HCT116 (cell line): ENCODE data around the gene CFAP221. TPM values are rescaled to one million over a fixed set of nuclear protein-coding genes. Genes with fewer than 3 reads are reported as not detected.

Experiments used
- ATAC-seq: fragments of 200-7000 bp; cut with Tn5 transposase; 2 replicates; pipeline ENCODE4 v1.9.1; 2020; ENCODE audit warnings: mild to moderate bottlenecking, moderate library complexity
- BruUV-seq: library from RNA; stranded (reverse); fragments of 400-500 nt; replicated peaks from 2 replicates; lab custom pipeline; 2021; lab: Mats Ljungman, UMichigan
- CTCF ChIA-PET: fragments of 300-600 bp; sonication (Branson Sonifier 250); formaldehyde crosslinking; loops from one replicate; lab custom pipeline; 2021; ENCODE audit warnings: antibody characterized with exemption; lab: Charles Lee
- POLR2A ChIA-PET: fragments of 300-600, 350-600 bp; sonication (Branson Sonifier 250); formaldehyde crosslinking; loops from one replicate; lab custom pipeline; 2021; ENCODE audit warnings: antibody characterized with exemption; lab: Charles Lee
- RAD21 ChIA-PET, 2 experiments: fragments of 300-600 bp; sonication (Branson Sonifier 250); formaldehyde crosslinking; loops; one replicate each; lab custom pipeline; 2023; ENCODE audit warnings: low total read pairs in 2 of 2; ENCODE audit not compliant: uncharacterized antibody in 2 of 2, unreplicated experiment in 2 of 2, low non-redundant PET in 1 of 2; lab: Charles Lee
- DNase-seq: peaks from one replicate; pipeline ENCODE4 v3.0.0-alpha.2; 2010; ENCODE audit warnings: low read depth, low spot score
- H2AFZ ChIP-seq: fragments of 200-600 bp; shearing (Covaris generic), sonication (generic); 2 replicates; pipeline ENCODE4 v1.6.1; 2017; ENCODE audit warnings: low read depth, mixed run types, mixed read lengths, antibody characterized with exemption, low read length; ENCODE audit not compliant: poor library complexity, severe bottlenecking
- H3K27ac ChIP-seq: 2 replicates; pipeline ENCODE4 v1.5.1; 2012; ENCODE audit warnings: low read depth, low read length
- H3K27me3 ChIP-seq: fragments of 200-600 bp; sonication (generic); 2 replicates; pipeline ENCODE4 v1.6.1; 2016; ENCODE audit warnings: mixed run types, low read length, mixed read lengths; ENCODE audit not compliant: insufficient read depth
- H3K36me3 ChIP-seq, 2 experiments: fragments of 200-500 bp in 1 of 2; fragments of 200-600 bp in 1 of 2; sonication (Bioruptor generic) in 1 of 2; sonication (generic) in 1 of 2; 2 replicates each; pipeline versions ENCODE4 v1.5.1 to v1.6.1; 2014 to 2016; ENCODE audit warnings: low read length in 2 of 2, inconsistent platforms in 1 of 2, mixed read lengths in 1 of 2, mixed run types in 1 of 2; ENCODE audit not compliant: insufficient read depth in 2 of 2, control insufficient read depth in 1 of 2
- H3K4me1 ChIP-seq, 2 experiments: fragments of 200-600 bp in 1 of 2; sonication (generic) in 1 of 2; 2 replicates each; pipeline versions ENCODE4 v1.5.1 to v1.6.1; 2012 to 2017; ENCODE audit warnings: low read length in 2 of 2, inconsistent platforms in 1 of 2, mild to moderate bottlenecking in 1 of 2, mixed read lengths in 1 of 2, mixed run types in 1 of 2, moderate library complexity in 1 of 2; ENCODE audit not compliant: insufficient read depth in 2 of 2, control insufficient read depth in 1 of 2
- H3K4me2 ChIP-seq: fragments of 200-600 bp; sonication (generic); 2 replicates; pipeline ENCODE4 v1.6.1; 2017; ENCODE audit warnings: mixed run types, low read length, mixed read lengths
- H3K4me3 ChIP-seq, 2 experiments: fragments of 200-600 bp in 1 of 2; sonication (generic) in 1 of 2; replicated peaks in 1 of 2; 2 replicates each; pipeline ENCODE4 v1.5.1; 2011 to 2016; ENCODE audit warnings: low read length in 2 of 2, control low read depth in 1 of 2, low read depth in 1 of 2, mild to moderate bottlenecking in 1 of 2, mixed read lengths in 1 of 2, mixed run types in 1 of 2
- H3K79me2 ChIP-seq: fragments of 200-600 bp; sonication (generic); 2 replicates; pipeline ENCODE4 v1.6.1; 2017; ENCODE audit warnings: mild to moderate bottlenecking, mixed run types, low read length, moderate library complexity, mixed read lengths; ENCODE audit not compliant: insufficient read depth
- H3K9ac ChIP-seq: fragments of 200-600 bp; sonication (generic); 2 replicates; pipeline ENCODE4 v1.6.1; 2016; ENCODE audit warnings: low read length, mixed read lengths
- H3K9me2 ChIP-seq: fragments of 200-600 bp; sonication (generic), shearing (Covaris generic); 2 replicates; pipeline ENCODE4 v1.6.1; 2017; ENCODE audit warnings: mixed run types, mild to moderate bottlenecking, moderate library complexity; ENCODE audit not compliant: insufficient read depth
- H3K9me3 ChIP-seq, 2 experiments: fragments of 200-500 bp in 1 of 2; fragments of 200-600 bp in 1 of 2; sonication (Bioruptor generic) in 1 of 2; sonication (generic) in 1 of 2; 2 replicates each; pipeline ENCODE4 v1.6.1; 2014 to 2017; ENCODE audit warnings: low read length in 2 of 2, mixed read lengths in 2 of 2, inconsistent platforms in 1 of 2, low read depth in 1 of 2, mild to moderate bottlenecking in 1 of 2, mixed run types in 1 of 2, moderate library complexity in 1 of 2; ENCODE audit not compliant: control insufficient read depth in 1 of 2, insufficient read depth in 1 of 2
- H4K20me1 ChIP-seq: fragments of 200-600 bp; sonication (generic), shearing (Covaris generic); 2 replicates; pipeline ENCODE4 v1.6.1; 2017; ENCODE audit warnings: mixed run types, mild to moderate bottlenecking, moderate library complexity; ENCODE audit not compliant: insufficient read depth
- CBX3 ChIP-seq: IDR thresholded peaks from 2 replicates; pipeline ENCODE4 v1.6.1; 2012; ENCODE audit warnings: low read depth
- CEBPB ChIP-seq: IDR thresholded peaks from 2 replicates; pipeline ENCODE4 v1.6.1; 2012; ENCODE audit warnings: low read depth
- EGR1 ChIP-seq: IDR thresholded peaks from 2 replicates; pipeline ENCODE4 v1.6.1; 2012; ENCODE audit warnings: low read depth
- EZH2 ChIP-seq: fragments of 200-600 bp; sonication (generic); IDR thresholded peaks from 2 replicates; pipeline ENCODE4 v1.6.1; 2017; ENCODE audit warnings: antibody characterized with exemption, mixed run types
- EZH2phosphoT487 ChIP-seq: fragments of 200-600 bp; IDR thresholded peaks from 2 replicates; pipeline ENCODE4 v1.6.1; 2018; ENCODE audit warnings: antibody characterized with exemption, borderline replicate concordance
- FOSL1 ChIP-seq: IDR thresholded peaks from 2 replicates; pipeline ENCODE4 v1.6.1; 2012; ENCODE audit warnings: low read depth
- JUND ChIP-seq: IDR thresholded peaks from 2 replicates; pipeline ENCODE4 v1.6.1; 2012
- POLR2A ChIP-seq: IDR thresholded peaks from 2 replicates; pipeline ENCODE4 v1.7.0; 2011; ENCODE audit warnings: borderline replicate concordance; ENCODE audit not compliant: insufficient read depth, insufficient read length; ENCODE audit errors: extremely low read depth
- RAD21 ChIP-seq: IDR thresholded peaks from 2 replicates; pipeline ENCODE4 v1.6.1; 2012; ENCODE audit warnings: low read depth, mild to moderate bottlenecking
- YY1 ChIP-seq: IDR thresholded peaks from 2 replicates; pipeline ENCODE4 v1.6.1; 2011; ENCODE audit warnings: low read length, low read depth, moderate library complexity, mild to moderate bottlenecking; ENCODE audit not compliant: insufficient replicate concordance; ENCODE audit errors: extremely low read depth
- ZNF274 ChIP-seq: fragments of 200-500 bp; sonication (Bioruptor generic); IDR thresholded peaks from 2 replicates; pipeline ENCODE4 v1.6.1; 2014; ENCODE audit warnings: mild to moderate bottlenecking, low read depth, low read length, inconsistent platforms
- intact Hi-C: fragments of 100-400 bp; cut with micrococcal nuclease; formaldehyde crosslinking; loops from 2 replicates; pipeline ENCODE4 v1.10.0; 2022
- total RNA-seq: library from RNA; stranded (reverse); gene quantifications from one replicate; pipeline ENCODE4 v1.2.1, GENCODE V29; 2021; ENCODE audit not compliant: unreplicated experiment
- TF ChIP-seq, protein P1 (sequence below): IDR thresholded peaks from 2 replicates; pipeline ENCODE4 v1.6.1; 2012

The CFAP221 gene
- total RNA-seq, 1 experiment from 2014 or later = 0.96 TPM

DNA sequence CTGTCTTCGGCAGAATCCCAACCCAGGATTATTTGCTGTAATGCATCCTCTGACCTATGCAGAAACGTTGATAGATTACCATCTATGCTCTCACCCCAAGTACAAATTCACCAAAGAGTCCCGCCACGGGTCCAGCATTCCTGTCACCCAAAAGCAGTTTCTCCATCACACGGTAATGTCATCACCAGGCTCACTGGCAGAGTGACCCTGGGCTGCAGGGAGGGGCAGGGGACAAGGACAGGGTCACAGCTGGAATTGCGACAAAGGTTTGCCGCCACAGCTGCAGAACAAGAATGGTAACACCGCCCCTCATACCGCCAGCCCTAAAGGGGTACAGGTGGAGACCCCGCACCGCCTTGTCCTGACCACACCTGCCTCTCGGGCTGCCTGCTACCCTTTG, 94.0 kb downstream of the CFAP221 start:
- no peak for DNase-seq
- H3K9me2 ChIP-seq = no peaks in the 10 kb centered on the region
- H3K27ac ChIP-seq = no peak overlapping the region
- no peaks in the 10 kb centered on the region for H3K36me3 ChIP-seq
- H3K9me3 ChIP-seq = no peaks in the 10 kb centered on the region
- ATAC-seq = no peak
- H3K79me2 ChIP-seq = no peaks in the 10 kb centered on the region
- no TSS peak for BruUV-seq
- no peak overlapping the region for H3K4me3 ChIP-seq
- ChIA-PET CTCF (no interaction called here), POLR2A (no interaction called here), RAD21 (no interaction called here)
- no peaks in the 10 kb centered on the region for H3K27me3 ChIP-seq
- TF ChIP-seq, protein P1, sequence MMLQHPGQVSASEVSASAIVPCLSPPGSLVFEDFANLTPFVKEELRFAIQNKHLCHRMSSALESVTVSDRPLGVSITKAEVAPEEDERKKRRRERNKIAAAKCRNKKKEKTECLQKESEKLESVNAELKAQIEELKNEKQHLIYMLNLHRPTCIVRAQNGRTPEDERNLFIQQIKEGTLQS = no peak
- no peak for TF ChIP-seq FOSL1
- no peak for TF ChIP-seq RAD21
- no peak for TF ChIP-seq JUND
- H2AFZ ChIP-seq = no peak overlapping the region
- H3K4me1 ChIP-seq = no peaks in the 10 kb centered on the region
- H3K9ac ChIP-seq = no peak overlapping the region
- intact Hi-C loops = no loop called here
- H3K4me2 ChIP-seq = no peak overlapping the region
- H4K20me1 ChIP-seq = no peaks in the 10 kb centered on the region

DNA sequence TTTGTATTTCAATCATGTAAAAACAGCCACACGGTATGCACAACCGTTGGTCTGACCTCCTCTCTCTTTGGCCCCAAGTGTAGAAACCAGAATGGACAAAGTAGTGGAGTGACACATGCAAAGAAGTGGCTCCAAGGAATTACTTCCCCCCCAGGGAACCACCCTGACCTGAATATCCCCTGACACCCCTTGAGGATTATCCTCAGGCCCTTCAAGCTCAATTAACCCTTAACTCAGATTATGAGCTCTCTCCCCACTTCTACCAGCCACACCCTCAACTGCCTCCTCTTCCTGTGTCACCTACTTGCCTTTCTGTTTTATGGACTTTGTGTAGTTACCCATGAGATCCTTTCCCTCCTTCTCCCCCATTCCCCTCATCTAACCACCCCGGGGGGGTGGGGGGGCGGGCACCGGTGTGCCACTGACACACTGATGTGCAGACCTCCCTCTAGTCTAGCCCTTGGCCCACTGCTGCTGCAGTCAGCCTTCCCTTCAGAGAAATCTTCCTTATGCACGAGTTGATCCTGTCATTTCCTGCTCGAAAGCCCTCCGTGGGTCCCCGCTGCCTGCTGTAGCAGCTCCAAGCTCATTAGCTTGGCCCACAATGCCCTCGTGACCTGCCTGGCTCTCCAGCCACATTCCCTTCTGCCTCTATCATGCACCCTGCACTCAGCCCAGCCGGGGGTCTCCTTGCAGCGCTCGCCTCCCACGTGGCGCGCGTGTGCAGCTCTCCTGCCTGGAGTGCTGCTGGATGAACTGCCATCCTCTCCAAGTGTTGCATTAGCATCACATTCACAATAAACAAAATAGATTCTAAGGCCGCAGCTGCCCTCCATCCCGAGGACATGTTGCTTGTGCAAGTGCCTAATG, 94.7 kb downstream of the CFAP221 start:
- no peaks in the 10 kb centered on the region for H3K79me2 ChIP-seq
- POLR2A ChIA-PET = no interaction called here
- ATAC-seq (no peak), DNase-seq (no peak)
- RAD21 ChIA-PET = no interaction called here
- H3K36me3 ChIP-seq = no peaks in the 10 kb centered on the region
- H3K4me2 ChIP-seq = no peak overlapping the region
- no peaks in the 10 kb centered on the region for H3K9me3 ChIP-seq
- no peak overlapping the region for H3K27ac ChIP-seq
- BruUV-seq = no TSS peak
- H3K4me1 ChIP-seq = no peaks in the 10 kb centered on the region
- no peak overlapping the region for H2AFZ ChIP-seq
- CTCF ChIA-PET = no interaction called here
- H3K9me2 ChIP-seq = no peaks in the 10 kb centered on the region
- H3K27me3 ChIP-seq = no peaks in the 10 kb centered on the region
- TF ChIP-seq FOSL1 (no peak), ZNF274 (no peak), YY1 (no peak), CEBPB (no peak), CBX3 (no peak), EGR1 (no peak), EZH2 (no peak), POLR2A (no peak), EZH2phosphoT487 (no peak), RAD21 (no peak)
- H4K20me1 ChIP-seq = no peaks in the 10 kb centered on the region
- intact Hi-C loops = no loop called here
- no peak overlapping the region for H3K4me3 ChIP-seq
- H3K9ac ChIP-seq = no peak overlapping the region
